Neural crest cell (in vitro differentiated cells): Measurements from ENCODE around the gene ST3GAL3. TPM values are rescaled to one million over a fixed set of nuclear protein-coding genes. Genes with fewer than 3 reads are reported as not detected.

Experiments
- DNase-seq: peaks from one replicate; pipeline ENCODE4 v3.0.0; 2021; ENCODE audit warnings: low read depth, mixed read lengths, low spot score
- H3K27ac Mint-ChIP-seq: one replicate; pipeline ENCODE4 v1.8.0; 2021; ENCODE audit warnings: mild to moderate bottlenecking, mixed read lengths; ENCODE audit not compliant: unreplicated experiment
- H3K27me3 Mint-ChIP-seq: 2 replicates; pipeline ENCODE4 v1.8.0; 2021; ENCODE audit warnings: low read depth, mild to moderate bottlenecking, mixed read lengths
- H3K36me3 Mint-ChIP-seq: 2 replicates; pipeline ENCODE4 v1.8.0; 2021; ENCODE audit warnings: low read depth, mild to moderate bottlenecking, mixed read lengths
- H3K4me1 Mint-ChIP-seq: 2 replicates; pipeline ENCODE4 v1.8.0; 2021; ENCODE audit warnings: mixed read lengths
- H3K4me3 Mint-ChIP-seq: one replicate; pipeline ENCODE4 v1.8.0; 2021; ENCODE audit warnings: mild to moderate bottlenecking, mixed read lengths
- H3K9me3 Mint-ChIP-seq: 2 replicates; pipeline ENCODE4 v1.8.0; 2021; ENCODE audit warnings: mixed read lengths
- CTCF ChIP-seq: fragments of 200-600 bp; sonication (generic); conservative IDR thresholded peaks from 2 replicates; pipeline ENCODE4 v1.5.0; 2021; ENCODE audit warnings: antibody characterized with exemption, mild to moderate bottlenecking
- microRNA-seq: library from miRNA; unstranded; fragments of <30 nt; microRNA quantifications from one replicate; pipeline ENCODE4, GENCODE V29; 2020
- total RNA-seq: library from RNA; stranded (reverse); gene quantifications from 2 replicates; pipeline ENCODE4 v1.2.1, GENCODE V29; 2021

Gene ST3GAL3
- total RNA-seq, 1 donor from 2014 or later, result 37.4 TPM

GRCh38 chr1:43979528-43980254, 272.4 kb downstream of the ST3GAL3 start:
- DNase-seq, result peak; percentile 35
- peaks cover 55% of the 10 kb centered on the region for H3K4me1 Mint-ChIP-seq
- no peak for TF ChIP-seq CTCF
- H3K27ac Mint-ChIP-seq, result peak overlapping the region; percentile 91
- peaks cover 18% of the 10 kb centered on the region for H3K36me3 Mint-ChIP-seq
- H3K4me3 Mint-ChIP-seq, result peak overlapping the region; percentile 96
- no peaks in the 10 kb centered on the region for H3K9me3 Mint-ChIP-seq
- no peaks in the 10 kb centered on the region for H3K27me3 Mint-ChIP-seq

GRCh38 chr1:43980255-43981134, 273.2 kb downstream of the ST3GAL3 start:
- Mint-ChIP-seq H3K27ac (peak overlapping the region; percentile 93), H3K36me3 (peaks cover 18% of the 10 kb centered on the region), H3K4me3 (peak overlapping the region; percentile 96), H3K27me3 (no peaks in the 10 kb centered on the region), H3K9me3 (no peaks in the 10 kb centered on the region), H3K4me1 (peaks cover 54% of the 10 kb centered on the region)
- no peak for TF ChIP-seq CTCF
- DNase-seq, result no peak

Small RNA genes lying within 50 kb of the gene (microRNA-seq; reads per million reads assigned to microRNA genes)
- not detected for gene MIR6079

Other genes with a start within 250 kb of the ST3GAL3 start
- gene PTPRF, start 176.7 kb upstream of the ST3GAL3 start, total RNA-seq, result 119 and 125 TPM in 2 replicates
- 69.4 and 70.4 TPM in 2 replicates for gene KDM4A, start 57.4 kb upstream of the ST3GAL3 start, total RNA-seq
- 0.89 and 1.0 TPM in 2 replicates for gene ARTN, start 226.3 kb downstream of the ST3GAL3 start, total RNA-seq
- 37.7 and 44.1 TPM in 2 replicates for gene IPO13, start 239.4 kb downstream of the ST3GAL3 start, total RNA-seq